ENCODE results near the gene SUFU. TPM values are rescaled to one million over a fixed set of nuclear protein-coding genes. Genes with fewer than 3 reads are reported as not detected.

SUFU gene
- total and polyA plus RNA-seq, 2 of the 13 experiments (the other 11 are each of a cell fraction or from before 2014, with no cell fraction given) = 2.9 to 5.5 TPM

DNA sequence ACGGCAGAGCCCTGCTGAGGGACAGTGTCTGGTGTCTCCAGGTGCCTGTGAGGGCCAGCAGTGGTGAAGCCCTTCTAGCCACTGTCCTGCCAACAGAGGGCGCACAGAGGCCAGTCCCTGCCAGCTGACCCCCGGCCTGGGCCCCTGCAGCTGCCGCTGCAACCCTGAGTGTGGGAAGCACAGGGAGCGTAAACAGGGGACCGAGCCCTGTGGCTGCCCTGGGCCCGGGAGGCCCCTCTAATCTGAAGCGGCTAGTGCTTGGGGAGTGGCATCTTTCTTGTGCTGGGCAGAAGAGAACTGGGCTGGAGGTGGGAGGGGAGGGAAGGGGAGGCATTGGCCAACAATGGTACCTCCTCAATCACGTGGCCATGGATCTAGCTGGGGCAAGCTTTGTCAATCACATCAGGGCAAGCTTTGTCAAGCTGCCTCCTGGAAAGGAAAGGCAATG, 175.1 kb downstream of the SUFU start (continued):
- TF ChIP-seq ZNF350 (CRISPR knock-in tag; IDR thresholded peaks at IDR 0.05; ENCODE audit: borderline replicate concordance, low read depth) = peak; percentile 55; the same call in 1 of the 2 replicates
- peak; percentile 30 for TF ChIP-seq CBX1 (IDR thresholded peaks at IDR 0.05; ENCODE audit: low read depth)
- no peak for TF ChIP-seq MAZ (IDR thresholded peaks at IDR 0.05; ENCODE audit: borderline replicate concordance, low read depth, low read length)
- peak; percentile 69; the same call in 1 of the 2 replicates for TF ChIP-seq MAZ (CRISPR knock-in tag; IDR thresholded peaks at IDR 0.05; ENCODE audit: low read depth)
- TF ChIP-seq ZNF550 (CRISPR knock-in tag; IDR thresholded peaks at IDR 0.05; ENCODE audit: borderline replicate concordance) = 0 out of 2 replicates have a peak, but pooled peaks have one; percentile 78
- TF ChIP-seq, protein P1, sequence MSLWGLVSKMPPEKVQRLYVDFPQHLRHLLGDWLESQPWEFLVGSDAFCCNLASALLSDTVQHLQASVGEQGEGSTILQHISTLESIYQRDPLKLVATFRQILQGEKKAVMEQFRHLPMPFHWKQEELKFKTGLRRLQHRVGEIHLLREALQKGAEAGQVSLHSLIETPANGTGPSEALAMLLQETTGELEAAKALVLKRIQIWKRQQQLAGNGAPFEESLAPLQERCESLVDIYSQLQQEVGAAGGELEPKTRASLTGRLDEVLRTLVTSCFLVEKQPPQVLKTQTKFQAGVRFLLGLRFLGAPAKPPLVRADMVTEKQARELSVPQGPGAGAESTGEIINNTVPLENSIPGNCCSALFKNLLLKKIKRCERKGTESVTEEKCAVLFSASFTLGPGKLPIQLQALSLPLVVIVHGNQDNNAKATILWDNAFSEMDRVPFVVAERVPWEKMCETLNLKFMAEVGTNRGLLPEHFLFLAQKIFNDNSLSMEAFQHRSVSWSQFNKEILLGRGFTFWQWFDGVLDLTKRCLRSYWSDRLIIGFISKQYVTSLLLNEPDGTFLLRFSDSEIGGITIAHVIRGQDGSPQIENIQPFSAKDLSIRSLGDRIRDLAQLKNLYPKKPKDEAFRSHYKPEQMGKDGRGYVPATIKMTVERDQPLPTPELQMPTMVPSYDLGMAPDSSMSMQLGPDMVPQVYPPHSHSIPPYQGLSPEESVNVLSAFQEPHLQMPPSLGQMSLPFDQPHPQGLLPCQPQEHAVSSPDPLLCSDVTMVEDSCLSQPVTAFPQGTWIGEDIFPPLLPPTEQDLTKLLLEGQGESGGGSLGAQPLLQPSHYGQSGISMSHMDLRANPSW (CRISPR knock-in tag; IDR thresholded peaks at IDR 0.05; ENCODE audit: borderline replicate concordance) = no peak
- TF ChIP-seq, protein P2, sequence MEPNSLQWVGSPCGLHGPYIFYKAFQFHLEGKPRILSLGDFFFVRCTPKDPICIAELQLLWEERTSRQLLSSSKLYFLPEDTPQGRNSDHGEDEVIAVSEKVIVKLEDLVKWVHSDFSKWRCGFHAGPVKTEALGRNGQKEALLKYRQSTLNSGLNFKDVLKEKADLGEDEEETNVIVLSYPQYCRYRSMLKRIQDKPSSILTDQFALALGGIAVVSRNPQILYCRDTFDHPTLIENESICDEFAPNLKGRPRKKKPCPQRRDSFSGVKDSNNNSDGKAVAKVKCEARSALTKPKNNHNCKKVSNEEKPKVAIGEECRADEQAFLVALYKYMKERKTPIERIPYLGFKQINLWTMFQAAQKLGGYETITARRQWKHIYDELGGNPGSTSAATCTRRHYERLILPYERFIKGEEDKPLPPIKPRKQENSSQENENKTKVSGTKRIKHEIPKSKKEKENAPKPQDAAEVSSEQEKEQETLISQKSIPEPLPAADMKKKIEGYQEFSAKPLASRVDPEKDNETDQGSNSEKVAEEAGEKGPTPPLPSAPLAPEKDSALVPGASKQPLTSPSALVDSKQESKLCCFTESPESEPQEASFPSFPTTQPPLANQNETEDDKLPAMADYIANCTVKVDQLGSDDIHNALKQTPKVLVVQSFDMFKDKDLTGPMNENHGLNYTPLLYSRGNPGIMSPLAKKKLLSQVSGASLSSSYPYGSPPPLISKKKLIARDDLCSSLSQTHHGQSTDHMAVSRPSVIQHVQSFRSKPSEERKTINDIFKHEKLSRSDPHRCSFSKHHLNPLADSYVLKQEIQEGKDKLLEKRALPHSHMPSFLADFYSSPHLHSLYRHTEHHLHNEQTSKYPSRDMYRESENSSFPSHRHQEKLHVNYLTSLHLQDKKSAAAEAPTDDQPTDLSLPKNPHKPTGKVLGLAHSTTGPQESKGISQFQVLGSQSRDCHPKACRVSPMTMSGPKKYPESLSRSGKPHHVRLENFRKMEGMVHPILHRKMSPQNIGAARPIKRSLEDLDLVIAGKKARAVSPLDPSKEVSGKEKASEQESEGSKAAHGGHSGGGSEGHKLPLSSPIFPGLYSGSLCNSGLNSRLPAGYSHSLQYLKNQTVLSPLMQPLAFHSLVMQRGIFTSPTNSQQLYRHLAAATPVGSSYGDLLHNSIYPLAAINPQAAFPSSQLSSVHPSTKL (CRISPR knock-in tag; IDR thresholded peaks at IDR 0.05) = peak; percentile 46
- TF ChIP-seq MEIS1 (CRISPR knock-in tag; IDR thresholded peaks at IDR 0.05; ENCODE audit: borderline replicate concordance) = 0 out of 2 replicates have a peak, but pooled peaks have one; percentile 9
- TF ChIP-seq, protein P3, sequence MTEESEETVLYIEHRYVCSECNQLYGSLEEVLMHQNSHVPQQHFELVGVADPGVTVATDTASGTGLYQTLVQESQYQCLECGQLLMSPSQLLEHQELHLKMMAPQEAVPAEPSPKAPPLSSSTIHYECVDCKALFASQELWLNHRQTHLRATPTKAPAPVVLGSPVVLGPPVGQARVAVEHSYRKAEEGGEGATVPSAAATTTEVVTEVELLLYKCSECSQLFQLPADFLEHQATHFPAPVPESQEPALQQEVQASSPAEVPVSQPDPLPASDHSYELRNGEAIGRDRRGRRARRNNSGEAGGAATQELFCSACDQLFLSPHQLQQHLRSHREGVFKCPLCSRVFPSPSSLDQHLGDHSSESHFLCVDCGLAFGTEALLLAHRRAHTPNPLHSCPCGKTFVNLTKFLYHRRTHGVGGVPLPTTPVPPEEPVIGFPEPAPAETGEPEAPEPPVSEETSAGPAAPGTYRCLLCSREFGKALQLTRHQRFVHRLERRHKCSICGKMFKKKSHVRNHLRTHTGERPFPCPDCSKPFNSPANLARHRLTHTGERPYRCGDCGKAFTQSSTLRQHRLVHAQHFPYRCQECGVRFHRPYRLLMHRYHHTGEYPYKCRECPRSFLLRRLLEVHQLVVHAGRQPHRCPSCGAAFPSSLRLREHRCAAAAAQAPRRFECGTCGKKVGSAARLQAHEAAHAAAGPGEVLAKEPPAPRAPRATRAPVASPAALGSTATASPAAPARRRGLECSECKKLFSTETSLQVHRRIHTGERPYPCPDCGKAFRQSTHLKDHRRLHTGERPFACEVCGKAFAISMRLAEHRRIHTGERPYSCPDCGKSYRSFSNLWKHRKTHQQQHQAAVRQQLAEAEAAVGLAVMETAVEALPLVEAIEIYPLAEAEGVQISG (CRISPR knock-in tag; IDR thresholded peaks at IDR 0.05) = peak; percentile 53; the same call in 1 of the 2 replicates
- TF ChIP-seq, protein P4, sequence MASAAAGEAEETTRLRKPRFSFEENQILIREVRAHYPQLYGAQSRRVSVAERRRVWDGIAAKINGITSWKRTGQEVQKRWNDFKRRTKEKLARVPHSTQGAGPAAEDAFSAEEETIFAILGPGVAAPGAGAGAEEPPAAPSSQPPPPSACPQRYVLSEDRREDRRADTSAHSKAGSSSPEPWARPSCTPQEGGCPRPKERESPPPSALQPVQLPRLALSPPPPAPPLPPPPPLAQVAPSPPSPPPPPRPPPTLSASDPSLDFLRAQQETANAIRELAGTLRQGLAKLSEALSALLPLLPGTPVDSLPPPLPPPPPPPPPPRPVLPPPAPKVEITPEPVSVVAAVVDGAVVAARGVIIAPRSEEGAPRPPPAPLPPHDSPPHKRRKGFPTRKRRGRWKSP (CRISPR knock-in tag; IDR thresholded peaks at IDR 0.05) = no peak
- no peak; the same call in 1 of the 2 replicates for TF ChIP-seq SRY (CRISPR knock-in tag; IDR thresholded peaks at IDR 0.05)

Data from HepG2 (cell line).